Upper lobe of right lung (tissue), 1 donor: ENCODE data around the gene CEMIP. TPM values are rescaled to one million over a fixed set of nuclear protein-coding genes. Genes with fewer than 3 reads are reported as not detected.
"Not testable (repeated sequence)": the region's sequence is repeated elsewhere in the genome, so short reads cannot be mapped to it uniquely, and the experiment has no call there.

Experiments used
- ATAC-seq: fragments of 200-7000 bp; cut with Tn5 transposase; one replicate; pipeline ENCODE4 v1.9.1; 2020; ENCODE audit warnings: mild to moderate bottlenecking, moderate library complexity
- DNase-seq: peaks from one replicate; pipeline ENCODE4 v3.0.0-alpha.2; 2020
- H3K27ac ChIP-seq: fragments of 200-600 bp; one replicate; pipeline ENCODE4 v1.8.0; 2022
- H3K27me3 ChIP-seq: fragments of 200-600 bp; one replicate; pipeline ENCODE4 v1.8.0; 2022; ENCODE audit warnings: mild to moderate bottlenecking
- H3K36me3 ChIP-seq: fragments of 200-600 bp; one replicate; pipeline ENCODE4 v1.8.0; 2022
- H3K4me1 ChIP-seq: fragments of 200-600 bp; one replicate; pipeline ENCODE4 v1.8.0; 2022
- H3K4me3 ChIP-seq: fragments of 200-600 bp; one replicate; pipeline ENCODE4 v1.8.0; 2022; ENCODE audit warnings: mild to moderate bottlenecking
- H3K9me3 ChIP-seq: fragments of 200-600 bp; one replicate; pipeline ENCODE4 v1.8.0; 2022
- CTCF ChIP-seq: fragments of 200-600 bp; IDR thresholded peaks from one replicate; pipeline ENCODE4 v1.8.0; 2022; ENCODE audit warnings: antibody characterized with exemption
- intact Hi-C: fragments of 100-400 bp; cut with DNase I; formaldehyde crosslinking; loops from one replicate; pipeline ENCODE4 v1.11.0; 2022
- total RNA-seq: library from RNA; stranded (reverse); fragmentation: NEBNext Ultra II Directional; extraction: Animal tissue kit (Norgen Biotek cat#: 25700); gene quantifications from one replicate; pipeline ENCODE4 v1.2.1, GENCODE V29; 2021
- donor health status: DM: no; HTN: yes; CAD: no; lungs with severe emphysema.

Gene CEMIP
- total RNA-seq, 1 donor from 2014 or later = 17.3 TPM

- TF ChIP-seq CTCF = no peak
These were observed 20.9 kb upstream of the CEMIP start for GRCh38 chr15:80758130-80758745.

DNA sequence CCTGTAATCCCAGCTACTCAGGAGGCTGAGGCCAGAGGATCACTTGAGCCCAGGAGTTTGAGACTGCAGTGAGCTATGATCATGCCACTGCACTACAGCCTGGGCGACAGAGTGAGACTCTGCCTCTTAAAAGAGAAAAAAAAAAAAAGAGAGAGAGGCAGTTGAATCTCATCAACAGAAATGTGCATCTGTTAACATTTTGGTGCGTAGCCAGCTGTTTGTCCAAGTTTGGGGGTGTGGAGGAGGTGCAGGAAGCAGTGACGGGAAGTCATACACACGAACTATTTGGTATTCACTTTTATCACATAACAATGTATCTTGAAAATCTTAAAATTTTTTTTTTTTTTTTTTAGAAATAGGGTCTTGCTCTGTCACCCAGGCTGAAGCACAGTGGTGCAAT is 18.2 kb upstream of the CEMIP start:
- H3K27ac ChIP-seq = no peak overlapping the region
- H3K4me3 ChIP-seq = no peak overlapping the region
- H3K4me1 ChIP-seq = no peaks in the 10 kb centered on the region
- no peak for ATAC-seq
- H3K9me3 ChIP-seq = no peaks in the 10 kb centered on the region
- no peak for DNase-seq
- H3K36me3 ChIP-seq = peaks cover under 1% of the 10 kb centered on the region
- intact Hi-C loops = no loop called here
- H3K27me3 ChIP-seq = no peaks in the 10 kb centered on the region
- TF ChIP-seq CTCF = no peak

More at GRCh38 chr15:80758130-80758745, 20.9 kb upstream of the CEMIP start:
- intact Hi-C loops = no loop called here
- Histone ChIP-seq H3K27ac (no peak overlapping the region), H3K4me1 (no peaks in the 10 kb centered on the region), H3K4me3 (no peak overlapping the region), H3K27me3 (no peaks in the 10 kb centered on the region), H3K36me3 (peaks cover 14% of the 10 kb centered on the region), H3K9me3 (no peaks in the 10 kb centered on the region)
- ATAC-seq (no peak), DNase-seq (no peak)

DNA sequence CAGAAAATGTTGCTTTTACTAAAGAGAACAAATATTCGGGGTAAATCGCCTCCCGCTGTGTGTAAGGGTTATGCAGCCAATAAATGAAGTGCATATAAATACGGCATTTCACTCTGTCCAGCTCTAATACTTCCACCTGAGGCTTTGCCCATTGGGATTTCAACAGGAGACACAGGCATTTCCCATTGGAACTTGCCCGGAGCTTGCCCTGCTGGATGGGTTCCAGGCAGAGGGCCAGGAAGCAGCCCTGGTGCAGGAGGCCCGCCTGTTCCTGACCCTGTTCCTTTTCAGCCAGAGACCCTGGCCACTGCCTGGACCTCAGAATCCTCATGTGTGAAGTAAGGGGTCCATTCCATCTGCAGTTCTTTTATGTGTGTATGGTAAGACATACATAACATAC is 17.4 kb upstream of the CEMIP start:
- no peak for ATAC-seq
- Histone ChIP-seq H3K9me3 (no peaks in the 10 kb centered on the region), H3K27ac (no peak overlapping the region), H3K36me3 (no peaks in the 10 kb centered on the region), H3K4me1 (no peaks in the 10 kb centered on the region), H3K27me3 (no peaks in the 10 kb centered on the region), H3K4me3 (no peak overlapping the region)
- TF ChIP-seq CTCF = no peak
- intact Hi-C loops = no loop called here
- no peak for DNase-seq

DNA sequence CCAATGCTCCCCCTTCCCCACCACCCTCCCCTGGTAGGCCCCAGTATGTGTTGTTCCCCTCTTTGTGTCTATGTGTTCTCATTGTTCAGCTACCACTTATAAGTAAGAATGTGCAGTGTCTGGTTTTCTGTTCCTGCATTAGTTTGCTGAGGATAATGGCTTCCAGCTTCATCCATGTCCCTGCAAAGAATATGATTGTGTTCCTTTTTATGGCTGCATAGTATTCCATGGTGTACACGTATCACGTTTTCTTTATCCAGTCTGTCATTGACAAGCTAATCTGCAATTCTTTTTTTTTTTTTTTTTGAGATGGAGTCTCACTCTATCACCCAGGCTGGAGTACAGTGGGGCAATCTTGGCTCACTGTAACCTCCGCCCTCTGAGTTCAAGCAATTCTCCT is 15.9 kb upstream of the CEMIP start:
- H3K4me3 ChIP-seq, intact Hi-C loops: not testable (repeated sequence)

DNA sequence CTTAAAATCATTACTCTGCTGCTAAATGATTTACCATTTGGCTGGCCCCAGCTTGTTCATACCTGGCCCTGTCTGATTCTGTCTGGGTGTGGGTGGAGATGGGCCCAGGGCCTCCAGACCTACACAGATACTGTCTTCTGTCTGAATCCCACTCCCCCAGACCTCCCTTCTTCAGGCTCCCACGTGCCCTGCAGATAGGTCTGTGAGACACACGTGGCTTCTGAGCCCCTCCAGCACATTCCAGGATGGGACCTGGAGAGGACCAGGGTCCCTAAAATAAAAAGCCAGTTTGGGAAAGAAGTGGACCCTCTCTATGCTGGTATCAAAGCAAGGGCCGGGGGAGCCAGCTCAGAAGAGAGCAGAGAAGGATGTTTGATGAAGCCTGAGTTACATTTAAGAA is 14.6 kb upstream of the CEMIP start:
- DNase-seq = no peak
- TF ChIP-seq CTCF = no peak
- Histone ChIP-seq H3K27me3 (no peaks in the 10 kb centered on the region), H3K27ac (no peak overlapping the region), H3K4me1 (no peaks in the 10 kb centered on the region), H3K4me3 (no peak overlapping the region), H3K9me3 (no peaks in the 10 kb centered on the region), H3K36me3 (no peaks in the 10 kb centered on the region)
- ATAC-seq = no peak
- intact Hi-C loops = no loop called here

More for the DNA sequence above, 15.9 kb upstream of the CEMIP start:
- H3K27ac ChIP-seq, H3K27me3 ChIP-seq, H3K36me3 ChIP-seq, ATAC-seq, DNase-seq, H3K4me1 ChIP-seq, H3K9me3 ChIP-seq: not testable (repeated sequence)

DNA sequence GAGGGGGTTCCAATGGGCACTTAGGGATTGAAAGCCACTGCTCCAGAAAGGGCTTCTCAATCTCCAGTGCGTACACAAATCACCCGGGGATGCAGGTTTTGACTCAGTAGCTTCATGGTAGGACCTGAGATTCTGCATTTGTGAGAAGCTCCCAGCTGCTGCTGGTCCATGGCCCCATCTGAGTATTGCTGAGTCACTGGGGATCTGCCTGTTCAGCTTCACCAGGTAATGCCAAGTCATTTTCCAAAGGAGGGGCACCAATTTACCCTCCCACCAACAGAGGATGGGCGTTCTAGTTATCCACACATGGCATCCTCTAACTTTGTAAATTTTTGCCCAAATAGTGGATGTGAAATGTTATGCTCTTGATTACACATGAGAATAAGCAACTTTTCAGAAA is 12.9 kb upstream of the CEMIP start:
- Histone ChIP-seq H3K27me3 (no peaks in the 10 kb centered on the region), H3K36me3 (no peaks in the 10 kb centered on the region), H3K4me1 (no peaks in the 10 kb centered on the region), H3K27ac (no peak overlapping the region), H3K9me3 (no peaks in the 10 kb centered on the region), H3K4me3 (no peak overlapping the region)
- intact Hi-C loops = no loop called here
- DNase-seq = no peak
- no peak for TF ChIP-seq CTCF
- ATAC-seq = no peak
